ENCODE data around the gene UBAP1L.

DNA sequence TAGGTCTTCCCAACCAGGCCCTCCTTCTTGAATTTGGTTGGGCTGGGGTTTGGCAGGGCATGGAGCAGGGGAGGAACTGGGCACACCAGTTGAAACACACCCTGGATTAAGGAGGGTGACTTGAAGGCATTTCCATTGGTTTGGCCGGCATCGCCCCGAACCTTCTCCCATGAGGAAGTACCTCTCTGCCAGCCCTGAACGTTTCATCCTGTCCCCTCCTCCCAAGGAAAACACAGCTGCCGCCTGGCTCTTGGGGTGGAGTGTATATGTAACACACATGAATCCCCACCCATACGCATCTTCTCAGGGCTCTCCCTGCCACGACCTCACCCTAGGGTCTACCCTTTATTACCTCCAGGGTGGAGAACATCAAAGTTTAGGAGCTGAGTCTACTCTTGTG is 14.6 kb downstream of the UBAP1L start:
- TF ChIP-seq CTCF (conservative IDR thresholded peaks at IDR 0.05; ENCODE audit: low read depth, low read length) (no peak), POLR2A (IDR thresholded peaks at IDR 0.05; ENCODE audit: low read depth, low read length) (no peak), SMC3 (IDR thresholded peaks at IDR 0.05; ENCODE audit: low read depth, low read length) (no peak), CHD1 (IDR thresholded peaks at IDR 0.05; ENCODE audit: low read depth, low read length) (no peak), MAZ (IDR thresholded peaks at IDR 0.05; ENCODE audit: borderline replicate concordance, low read depth, low read length) (no peak), RFX5 (IDR thresholded peaks at IDR 0.05; ENCODE audit: low read depth, low read length) (no peak), RAD21 (IDR thresholded peaks at IDR 0.05; ENCODE audit: low read length) (no peak), MXI1 (IDR thresholded peaks at IDR 0.05; ENCODE audit: borderline replicate concordance, low read depth, low read length) (no peak), CEBPB (IDR thresholded peaks at IDR 0.05; ENCODE audit: low read depth, low read length) (no peak), NFE2L2 (IDR thresholded peaks at IDR 0.05; ENCODE audit: low read depth, low read length) (no peak), MAFK (IDR thresholded peaks at IDR 0.05; ENCODE audit: low read depth, low read length) (no peak), BHLHE40 (IDR thresholded peaks at IDR 0.05; ENCODE audit: low read depth, low read length) (no peak)
- TF ChIP-seq, protein P1, sequence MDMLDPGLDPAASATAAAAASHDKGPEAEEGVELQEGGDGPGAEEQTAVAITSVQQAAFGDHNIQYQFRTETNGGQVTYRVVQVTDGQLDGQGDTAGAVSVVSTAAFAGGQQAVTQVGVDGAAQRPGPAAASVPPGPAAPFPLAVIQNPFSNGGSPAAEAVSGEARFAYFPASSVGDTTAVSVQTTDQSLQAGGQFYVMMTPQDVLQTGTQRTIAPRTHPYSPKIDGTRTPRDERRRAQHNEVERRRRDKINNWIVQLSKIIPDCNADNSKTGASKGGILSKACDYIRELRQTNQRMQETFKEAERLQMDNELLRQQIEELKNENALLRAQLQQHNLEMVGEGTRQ (IDR thresholded peaks at IDR 0.05; ENCODE audit: low read depth, low read length) = no peak
